SK-N-SH (cell line): ENCODE data around the gene VDR. TPM values are rescaled to one million over a fixed set of nuclear protein-coding genes. Genes with fewer than 3 reads are reported as not detected.

Experiments used
- CTCF ChIA-PET: fragments of 300-600, 350-600 bp; formaldehyde crosslinking; extraction: SDS; loops from one replicate; lab custom pipeline; 2021; lab: Yijun Ruan, JAX
- POLR2A ChIA-PET: fragments of 350-600 bp; sonication (Branson Sonifier 250); formaldehyde crosslinking; extraction: SDS; loops from one replicate; lab custom pipeline; 2020; ENCODE audit warnings: antibody characterized with exemption, inconsistent platforms; lab: Yijun Ruan, JAX
- DNase-seq: peaks from one replicate; pipeline ENCODE4 v3.0.0; 2012
- H2AFZ ChIP-seq: fragments of 200-600 bp; sonication (generic); 2 replicates; pipeline ENCODE4 v1.8.1; 2016; ENCODE audit warnings: antibody characterized with exemption, mild to moderate bottlenecking, low read depth
- H3F3A ChIP-seq: fragments of 200-600 bp; sonication (generic); replicated peaks from 2 replicates; pipeline ENCODE3; 2016; ENCODE audit warnings: antibody characterized with exemption, mild to moderate bottlenecking; ENCODE audit not compliant: insufficient read depth
- H3K27ac ChIP-seq, 2 experiments: fragments of 200-500 bp in 1 of 2; fragments of 200-600 bp in 1 of 2; sonication (Bioruptor generic) in 1 of 2; sonication (generic), shearing (Covaris generic) in 1 of 2; 2 replicates each; pipeline versions ENCODE4 v1.5.1 to v1.6.1; 2014 to 2016; ENCODE audit warnings: low read depth in 2 of 2, inconsistent platforms in 1 of 2, low read length in 1 of 2, mild to moderate bottlenecking in 1 of 2, mixed read lengths in 1 of 2
- H3K27me3 ChIP-seq: fragments of 200-600 bp; sonication (generic), shearing (Covaris generic); 2 replicates; pipeline ENCODE4 v1.6.1; 2016; ENCODE audit warnings: mixed run types; ENCODE audit not compliant: insufficient read depth
- H3K36me3 ChIP-seq, 2 experiments: fragments of 200-500 bp in 1 of 2; fragments of 200-600 bp in 1 of 2; sonication (Bioruptor generic) in 1 of 2; sonication (generic) in 1 of 2; replicated peaks in 1 of 2; 2 replicates each; pipeline versions ENCODE3 to v1.5.1; 2014 to 2016; ENCODE audit warnings: low read length in 1 of 2, mild to moderate bottlenecking in 1 of 2; ENCODE audit not compliant: insufficient read depth in 2 of 2, control insufficient read depth in 1 of 2
- H3K4me1 ChIP-seq, 2 experiments: fragments of 200-500 bp in 1 of 2; fragments of 200-600 bp in 1 of 2; sonication (Bioruptor generic) in 1 of 2; sonication (generic), shearing (Covaris generic) in 1 of 2; 2 replicates each; pipeline versions ENCODE4 v1.5.1 to v1.6.1; 2014 to 2016; ENCODE audit warnings: low read depth in 1 of 2, low read length in 1 of 2, mixed run types in 1 of 2; ENCODE audit not compliant: insufficient read depth in 2 of 2, control insufficient read depth in 1 of 2
- H3K4me2 ChIP-seq: fragments of 200-600 bp; sonication (generic), shearing (Covaris generic); 2 replicates; pipeline ENCODE4 v1.6.1; 2017; ENCODE audit warnings: mixed run types
- H3K4me3 ChIP-seq, 2 experiments: fragments of 200-500 bp in 1 of 2; fragments of 200-600 bp in 1 of 2; sonication (Bioruptor generic) in 1 of 2; sonication (generic), shearing (Covaris generic) in 1 of 2; 2 replicates each; pipeline versions ENCODE4 v1.5.1 to v1.8.1; 2014 to 2016; ENCODE audit warnings: low read depth in 2 of 2, inconsistent platforms in 1 of 2, low read length in 1 of 2, mild to moderate bottlenecking in 1 of 2, mixed read lengths in 1 of 2, moderate library complexity in 1 of 2
- H3K79me2 ChIP-seq: fragments of 200-600 bp; sonication (generic); 2 replicates; pipeline ENCODE4 v1.8.1; 2017; ENCODE audit warnings: mild to moderate bottlenecking; ENCODE audit not compliant: insufficient read depth
- H3K9ac ChIP-seq: fragments of 200-600 bp; sonication (generic); 2 replicates; pipeline ENCODE4 v1.6.1; 2017; ENCODE audit warnings: mixed run types
- H3K9me2 ChIP-seq: fragments of 200-600 bp; sonication (generic); 2 replicates; pipeline ENCODE4 v1.6.1; 2017; ENCODE audit warnings: mixed run types
- H3K9me3 ChIP-seq: fragments of 200-600 bp; sonication (generic); 2 replicates; pipeline ENCODE4 v1.6.1; 2017; ENCODE audit warnings: mixed run types, mild to moderate bottlenecking, moderate library complexity
- H4K20me1 ChIP-seq: fragments of 200-600 bp; sonication (generic); 2 replicates; pipeline ENCODE4 v1.6.1; 2017; ENCODE audit warnings: mild to moderate bottlenecking, mixed run types; ENCODE audit not compliant: insufficient read depth
- CHD2 ChIP-seq: fragments of 150-350 bp; IDR thresholded peaks from 2 replicates; pipeline ENCODE4 v1.6.1; 2018; ENCODE audit warnings: low read length; ENCODE audit not compliant: partially characterized antibody
- ELF1 ChIP-seq: IDR thresholded peaks from 2 replicates; pipeline ENCODE4 v1.4.0; 2012
- FOXJ3 ChIP-seq: sonication (generic); formaldehyde crosslinking; IDR thresholded peaks from 2 replicates; pipeline ENCODE4 v1.5.1; 2020; ENCODE audit warnings: mild to moderate bottlenecking, missing genetic modification reagents
- JUND ChIP-seq: IDR thresholded peaks from 2 replicates; pipeline ENCODE4 v1.4.0; 2012
- SMC3 ChIP-seq: IDR thresholded peaks from 2 replicates; pipeline ENCODE4 v1.6.1; 2012; ENCODE audit warnings: low read depth, low read length, improper control_type of control experiment
- TCF12 ChIP-seq: IDR thresholded peaks from 2 replicates; pipeline ENCODE4 v1.4.0; 2012
- YY1 ChIP-seq: IDR thresholded peaks from 2 replicates; pipeline ENCODE4 v1.4.0; 2012; ENCODE audit warnings: low read depth, mild to moderate bottlenecking
- WGBS: methylation state at CpG from one replicate; pipeline ENCODE4 v1.1.6; 2017; ENCODE audit warnings: low lambda C conversion rate; 5-methylcytosine and 5-hydroxymethylcytosine counted together
- polyA plus RNA-seq, 3 experiments: library from polyadenylated mRNA; depleted of rRNA; stranded (reverse); fragments of >200 nt; gene quantifications; 2 replicates each; pipeline ENCODE4 v1.2.3, GENCODE V29; 2012
- TF ChIP-seq, protein P1 (sequence below): fragments of 200-600 bp; sonication (generic); IDR thresholded peaks from 2 replicates; pipeline ENCODE4 v1.6.1; 2017; ENCODE audit warnings: antibody characterized with exemption, mild to moderate bottlenecking, moderate library complexity
- TF ChIP-seq, protein P2 (sequence below): fragments of 150-350 bp; IDR thresholded peaks from 2 replicates; pipeline ENCODE4 v1.6.1; 2017; ENCODE audit warnings: antibody characterized with exemption, low read length, low read depth, borderline replicate concordance

Gene VDR
- polyA plus RNA-seq, 1 of the 3 experiments (the other 2 are of a cell fraction) = 0.33 TPM

GRCh38 chr12:47884501-47884900 is 20.3 kb downstream of the VDR start:
- TF ChIP-seq TCF12 (no peak), YY1 (no peak), JUND (no peak), CHD2 (no peak), FOXJ3 (CRISPR knock-in tag) (no peak), ELF1 (no peak)
- TF ChIP-seq, protein P1, sequence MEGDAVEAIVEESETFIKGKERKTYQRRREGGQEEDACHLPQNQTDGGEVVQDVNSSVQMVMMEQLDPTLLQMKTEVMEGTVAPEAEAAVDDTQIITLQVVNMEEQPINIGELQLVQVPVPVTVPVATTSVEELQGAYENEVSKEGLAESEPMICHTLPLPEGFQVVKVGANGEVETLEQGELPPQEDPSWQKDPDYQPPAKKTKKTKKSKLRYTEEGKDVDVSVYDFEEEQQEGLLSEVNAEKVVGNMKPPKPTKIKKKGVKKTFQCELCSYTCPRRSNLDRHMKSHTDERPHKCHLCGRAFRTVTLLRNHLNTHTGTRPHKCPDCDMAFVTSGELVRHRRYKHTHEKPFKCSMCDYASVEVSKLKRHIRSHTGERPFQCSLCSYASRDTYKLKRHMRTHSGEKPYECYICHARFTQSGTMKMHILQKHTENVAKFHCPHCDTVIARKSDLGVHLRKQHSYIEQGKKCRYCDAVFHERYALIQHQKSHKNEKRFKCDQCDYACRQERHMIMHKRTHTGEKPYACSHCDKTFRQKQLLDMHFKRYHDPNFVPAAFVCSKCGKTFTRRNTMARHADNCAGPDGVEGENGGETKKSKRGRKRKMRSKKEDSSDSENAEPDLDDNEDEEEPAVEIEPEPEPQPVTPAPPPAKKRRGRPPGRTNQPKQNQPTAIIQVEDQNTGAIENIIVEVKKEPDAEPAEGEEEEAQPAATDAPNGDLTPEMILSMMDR = no peak
- TF ChIP-seq, protein P2, sequence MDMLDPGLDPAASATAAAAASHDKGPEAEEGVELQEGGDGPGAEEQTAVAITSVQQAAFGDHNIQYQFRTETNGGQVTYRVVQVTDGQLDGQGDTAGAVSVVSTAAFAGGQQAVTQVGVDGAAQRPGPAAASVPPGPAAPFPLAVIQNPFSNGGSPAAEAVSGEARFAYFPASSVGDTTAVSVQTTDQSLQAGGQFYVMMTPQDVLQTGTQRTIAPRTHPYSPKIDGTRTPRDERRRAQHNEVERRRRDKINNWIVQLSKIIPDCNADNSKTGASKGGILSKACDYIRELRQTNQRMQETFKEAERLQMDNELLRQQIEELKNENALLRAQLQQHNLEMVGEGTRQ = no peak
- TF ChIP-seq, all 33 proteins: peak for 0
- Histone ChIP-seq H3K79me2 (no peaks in the 10 kb centered on the region), H3K4me3 (no peak overlapping the region), H3K9me2 (no peaks in the 10 kb centered on the region), H3K27me3 (no peaks in the 10 kb centered on the region), H3K36me3 (no peaks in the 10 kb centered on the region), H3F3A (no peaks in the 10 kb centered on the region), H4K20me1 (no peaks in the 10 kb centered on the region), H2AFZ (no peak overlapping the region), H3K4me1 (peaks cover 0 to 14% of the 10 kb centered on the region in 2 experiments; a peak in 1 of 4 replicates), H3K9me3 (no peaks in the 10 kb centered on the region), H3K4me2 (no peak overlapping the region), H3K9ac (no peak overlapping the region), H3K27ac (no peak overlapping the region)
- POLR2A ChIA-PET = no interaction called here
- CTCF ChIA-PET = interaction anchor here (1.2 to 2.5 kb wide), 3 partner anchors 46 to 65 kb away, joined by 4 to 9 read pairs (median 5); no protein-coding TSS in a partner anchor
- 57% methylated on average over 3 of the region's 3 CpGs for WGBS
- no peak for DNase-seq

DNA sequence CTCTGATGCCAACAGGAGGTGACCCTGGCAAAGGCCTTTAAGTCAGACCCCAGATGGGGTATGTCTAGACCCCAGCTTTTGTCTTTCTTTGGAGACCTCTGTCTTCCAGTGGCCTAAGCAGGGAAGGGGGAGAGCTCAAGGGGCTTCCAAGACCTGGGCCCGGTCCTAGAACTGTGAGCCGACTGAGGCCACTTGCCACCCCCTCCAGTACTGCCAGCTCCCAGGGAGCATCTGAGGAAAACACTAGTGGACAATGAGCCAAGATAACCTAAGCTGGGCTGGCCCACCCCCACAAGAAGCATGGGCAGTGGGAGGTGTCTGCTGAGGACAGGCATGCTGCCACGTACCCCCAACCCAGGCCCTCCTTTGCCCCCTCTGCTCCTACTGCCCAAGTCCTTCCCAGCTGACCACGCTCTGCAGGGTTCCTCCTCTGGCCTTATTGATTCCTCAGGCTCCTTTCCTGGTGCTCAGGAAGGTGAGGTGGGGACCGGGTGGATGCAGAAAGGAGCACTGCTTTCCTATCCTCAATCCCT is 21.1 kb downstream of the VDR start:
- 75% methylated on average over 5 of the region's 5 CpGs for WGBS
- H3K4me2 ChIP-seq = no peak overlapping the region
- DNase-seq = no peak
- H3K9me2 ChIP-seq = no peaks in the 10 kb centered on the region
- CTCF ChIA-PET = interaction anchor here (0.7 to 1.9 kb wide), 3 partner anchors 45 to 66 kb away, joined by 3 to 5 read pairs (median 4); no protein-coding TSS in a partner anchor
- H3F3A ChIP-seq = no peaks in the 10 kb centered on the region
- no peaks in the 10 kb centered on the region for H3K79me2 ChIP-seq
- no peak for TF ChIP-seq SMC3
- TF ChIP-seq, all 33 proteins: peak for 0
- H3K9me3 ChIP-seq = no peaks in the 10 kb centered on the region
- no peak overlapping the region for H3K4me3 ChIP-seq
- H2AFZ ChIP-seq = no peak overlapping the region
- no peaks in the 10 kb centered on the region for H3K27me3 ChIP-seq
- H4K20me1 ChIP-seq = no peaks in the 10 kb centered on the region
- no peak overlapping the region for H3K9ac ChIP-seq
- POLR2A ChIA-PET = no interaction called here
- peaks cover 0 to 14% of the 10 kb centered on the region in 2 experiments; a peak in 1 of 4 replicates for H3K4me1 ChIP-seq
- H3K36me3 ChIP-seq = no peaks in the 10 kb centered on the region
- H3K27ac ChIP-seq = no peak overlapping the region
